Hepatocyte (in vitro differentiated cells): Measurements from ENCODE around the gene HAUS7.

ENCODE experiments used
- CTCF ChIP-seq: fragments of 200-600 bp; sonication (generic); IDR thresholded peaks from 2 replicates; pipeline ENCODE4 v1.5.1; 2016; ENCODE audit warnings: antibody characterized with exemption, mild to moderate bottlenecking; ENCODE audit not compliant: poor library complexity
- EZH2 ChIP-seq: fragments of 200-600 bp; sonication (generic); IDR thresholded peaks from 2 replicates; pipeline ENCODE4 v1.6.1; 2016; ENCODE audit warnings: antibody characterized with exemption, mild to moderate bottlenecking, borderline replicate concordance
- EZH2phosphoT487 ChIP-seq: fragments of 200-600 bp; sonication (generic); IDR thresholded peaks from one replicate; pipeline ENCODE4 v1.6.1; 2018; ENCODE audit warnings: antibody characterized with exemption, mild to moderate bottlenecking, low read depth, moderate library complexity; ENCODE audit not compliant: unreplicated experiment, severe bottlenecking

- no peak for TF ChIP-seq CTCF
- no peak for TF ChIP-seq EZH2
- no peak for TF ChIP-seq EZH2phosphoT487
Observed at GRCh38 chrX:153477901-153478300, 7.5 kb upstream of the HAUS7 start.
